ENCODE data around the gene RALGPS2. TPM values are rescaled to one million over a fixed set of nuclear protein-coding genes. Genes with fewer than 3 reads are reported as not detected.

RALGPS2 gene
- total RNA-seq, 2 experiments from 2014 or later, result 4.8 to 5.5 TPM

DNA sequence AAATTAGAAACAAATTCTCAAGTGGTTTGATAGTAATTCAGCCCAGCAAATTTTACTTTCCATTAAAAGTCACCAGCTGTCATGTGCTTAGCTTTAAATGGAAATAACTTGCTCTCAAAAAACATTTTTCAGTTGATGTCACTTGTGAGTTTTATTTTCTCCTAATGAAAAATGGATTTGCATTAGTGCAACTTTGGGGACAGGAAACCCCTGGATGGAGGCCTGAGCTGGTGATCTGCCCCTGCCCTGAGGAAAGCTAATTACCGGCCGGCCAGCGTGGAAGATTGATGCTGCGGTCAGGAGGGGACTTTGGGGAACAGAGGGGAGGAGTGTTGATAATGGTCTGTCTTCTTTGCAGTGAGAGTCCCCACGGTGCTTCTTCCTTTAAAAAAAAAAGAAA lies 212.7 kb downstream of the RALGPS2 start:
- Mint-ChIP-seq H3K4me1 (peaks cover under 1% of the 10 kb centered on the region), H3K27me3 (peaks cover 6% of the 10 kb centered on the region), H3K9me3 (ENCODE audit: low read depth) (no peaks in the 10 kb centered on the region), H3K36me3 (ENCODE audit: low read depth) (no peaks in the 10 kb centered on the region), H3K4me3 (no peak overlapping the region), H3K27ac (no peak overlapping the region)
- DNase-seq, result no peak
- intact Hi-C loops (cut with DNase I, micrococcal nuclease), result no loop called here
- ChIA-PET POLR2A (interaction anchor here (0.6 kb wide), 1 partner anchor 794 kb away, joined by 4 read pairs; no protein-coding TSS in a partner anchor), CTCF (no interaction called here)
- ATAC-seq, result no peak

DNA sequence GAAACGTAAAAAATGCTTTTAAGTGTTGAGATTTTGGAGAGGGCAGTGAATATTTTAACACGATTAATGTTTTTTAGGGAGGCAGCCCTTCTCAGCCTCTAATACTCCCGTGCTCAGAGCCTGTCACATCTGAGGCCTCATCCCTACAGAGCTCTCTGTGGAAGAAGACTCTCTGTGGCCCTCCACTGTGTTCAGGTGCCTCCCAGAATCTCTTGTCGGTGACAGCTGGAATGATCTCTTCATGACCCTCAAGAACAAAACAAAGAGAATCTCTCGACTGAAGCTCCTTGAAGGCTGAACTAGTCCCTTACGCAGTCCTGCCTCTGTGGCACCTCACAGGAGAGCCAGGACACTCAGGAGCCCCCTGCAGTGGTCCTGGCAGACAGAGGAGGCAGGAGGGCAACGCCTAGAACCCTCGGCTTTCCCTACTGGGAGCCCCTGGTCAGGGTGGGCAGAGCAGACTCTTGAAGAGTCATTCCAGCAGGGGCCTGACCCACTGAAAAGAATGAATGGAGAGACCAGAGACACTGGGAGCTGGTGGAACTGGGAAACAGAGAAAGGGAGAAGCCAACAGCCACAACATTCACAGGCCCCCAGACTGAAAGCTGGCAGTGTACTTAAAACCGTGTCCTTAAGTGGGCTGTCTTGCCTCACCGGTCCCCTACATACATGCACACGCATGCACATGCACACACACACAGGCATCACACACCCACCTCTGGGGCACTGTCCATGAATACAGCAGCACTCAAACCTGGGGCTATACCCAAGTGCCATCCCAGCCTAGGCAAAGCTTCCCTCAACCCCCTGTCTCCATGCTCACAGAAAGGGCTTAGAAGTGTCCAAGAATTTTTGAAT lies 213.3 kb downstream of the RALGPS2 start:
- no peak overlapping the region for H3K4me3 Mint-ChIP-seq
- H3K36me3 Mint-ChIP-seq (ENCODE audit: low read depth), result no peaks in the 10 kb centered on the region
- DNase-seq, result no peak
- intact Hi-C loops (cut with DNase I, micrococcal nuclease), result no loop called here
- peaks cover 5% of the 10 kb centered on the region for H3K4me1 Mint-ChIP-seq
- peak overlapping the region; percentile 9 for H3K27ac Mint-ChIP-seq
- ATAC-seq, result no peak
- H3K27me3 Mint-ChIP-seq, result peaks cover 6% of the 10 kb centered on the region
- no peaks in the 10 kb centered on the region for H3K9me3 Mint-ChIP-seq (ENCODE audit: low read depth)
- CTCF ChIA-PET, result no interaction called here
- POLR2A ChIA-PET, result no interaction called here

DNA sequence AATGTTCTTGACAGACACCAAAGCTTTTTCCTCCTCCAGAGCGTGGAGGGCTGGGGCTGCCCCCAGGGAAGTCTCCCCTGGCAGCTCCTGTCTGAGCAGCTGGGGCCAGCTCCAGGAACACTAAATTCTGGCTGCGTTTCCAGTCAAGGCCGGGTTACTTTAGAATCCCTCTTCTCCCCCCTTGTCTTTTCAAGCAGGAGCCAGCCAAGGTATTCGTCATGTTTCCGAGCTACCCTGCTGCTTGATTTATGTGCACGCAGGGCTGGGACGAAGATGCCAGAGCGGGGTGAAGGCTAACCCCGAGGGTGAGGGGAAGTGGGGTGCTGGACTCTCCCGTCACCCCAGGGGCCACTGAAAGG lies 213.9 kb downstream of the RALGPS2 start:
- Mint-ChIP-seq H3K27ac (no peak overlapping the region), H3K36me3 (ENCODE audit: low read depth) (no peaks in the 10 kb centered on the region), H3K9me3 (ENCODE audit: low read depth) (no peaks in the 10 kb centered on the region), H3K27me3 (peaks cover 6% of the 10 kb centered on the region), H3K4me3 (no peak overlapping the region), H3K4me1 (peaks cover 5% of the 10 kb centered on the region)
- intact Hi-C loops (cut with DNase I, micrococcal nuclease), result no loop called here
- DNase-seq (no peak), ATAC-seq (no peak)
- ChIA-PET POLR2A (no interaction called here), CTCF (no interaction called here)

DNA sequence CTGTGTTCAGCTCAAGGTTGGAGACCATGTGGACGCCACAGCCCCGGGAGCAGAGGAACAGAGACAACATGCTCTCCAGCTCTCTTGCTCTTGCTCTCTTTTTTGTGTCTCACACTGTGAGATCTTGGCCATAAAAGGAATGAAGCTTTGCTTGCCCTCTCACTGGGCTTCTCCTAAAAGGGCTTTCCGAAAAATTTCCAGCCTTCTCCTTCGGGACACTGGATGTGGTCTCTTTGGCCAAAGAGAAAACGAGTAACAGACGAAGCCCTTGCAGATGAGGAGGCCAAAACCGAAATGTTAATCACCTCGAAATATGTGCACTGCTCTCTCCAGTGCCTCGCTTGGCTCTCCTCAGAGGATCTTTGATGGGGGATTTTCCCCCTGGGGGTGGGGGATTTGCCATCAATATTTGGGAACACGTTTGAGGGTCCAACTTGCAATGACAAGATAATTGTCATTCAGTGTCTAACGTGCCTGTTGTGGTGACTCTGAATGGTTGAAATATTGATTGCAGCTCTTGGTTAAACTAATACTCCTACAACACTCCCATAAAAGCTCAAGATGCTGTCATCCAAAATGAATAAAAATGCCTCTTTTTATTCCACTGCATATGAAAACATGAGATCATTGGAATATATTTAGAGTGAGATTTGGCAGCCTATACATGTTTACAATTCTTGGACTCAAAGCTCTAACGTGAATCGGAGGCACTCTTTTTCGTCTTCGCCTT lies 214.5 kb downstream of the RALGPS2 start:
- DNase-seq (no peak), ATAC-seq (no peak)
- ChIA-PET POLR2A (no interaction called here), CTCF (no interaction called here)
- H3K27ac Mint-ChIP-seq, result no peak overlapping the region
- no peaks in the 10 kb centered on the region for H3K9me3 Mint-ChIP-seq (ENCODE audit: low read depth)
- H3K4me3 Mint-ChIP-seq, result no peak overlapping the region
- peaks cover 5% of the 10 kb centered on the region for H3K4me1 Mint-ChIP-seq
- H3K27me3 Mint-ChIP-seq, result peaks cover 6% of the 10 kb centered on the region
- intact Hi-C loops (cut with DNase I, micrococcal nuclease), result no loop called here
- H3K36me3 Mint-ChIP-seq (ENCODE audit: low read depth), result no peaks in the 10 kb centered on the region

DNA sequence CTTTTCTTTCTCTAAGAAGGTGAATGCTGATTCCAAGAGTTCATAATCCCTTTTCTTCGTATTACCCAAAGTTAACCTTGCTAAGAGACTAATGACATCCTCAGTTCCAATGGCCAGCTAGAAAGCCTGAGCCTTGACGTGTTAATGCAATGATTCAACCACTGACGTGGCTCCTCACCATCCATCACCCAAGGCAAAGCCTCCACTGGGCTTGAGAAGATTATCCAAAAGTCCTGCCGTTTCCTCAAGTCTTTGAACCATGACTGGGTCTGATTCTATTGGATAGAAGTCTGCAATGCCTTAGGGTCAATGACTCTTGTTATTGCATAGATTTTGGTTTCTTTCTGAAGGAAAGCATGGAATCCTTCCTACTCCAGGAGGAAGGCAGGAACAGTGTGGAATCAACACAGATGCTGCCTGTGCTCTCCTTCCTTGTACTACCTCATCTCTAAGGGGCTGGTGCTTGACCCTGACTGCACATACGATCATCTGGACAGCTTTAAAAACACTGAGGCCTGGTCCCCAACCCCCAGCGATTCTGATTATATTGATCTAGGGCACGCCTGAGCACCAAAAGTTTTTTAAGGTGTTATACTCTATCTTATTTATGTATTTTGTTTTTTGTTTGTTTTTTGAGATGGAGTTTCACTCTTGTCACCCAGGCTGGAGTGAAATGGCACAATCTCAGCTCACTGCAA lies 215.2 kb downstream of the RALGPS2 start:
- Mint-ChIP-seq H3K27me3 (peaks cover 6% of the 10 kb centered on the region), H3K9me3 (ENCODE audit: low read depth) (no peaks in the 10 kb centered on the region), H3K36me3 (ENCODE audit: low read depth) (no peaks in the 10 kb centered on the region), H3K4me3 (no peak overlapping the region), H3K27ac (no peak overlapping the region), H3K4me1 (peaks cover 5% of the 10 kb centered on the region)
- ChIA-PET POLR2A (no interaction called here), CTCF (interaction anchor here (0.6 kb wide), 1 partner anchor 20 kb away, joined by 3 read pairs; no protein-coding TSS in a partner anchor)
- DNase-seq (no peak), ATAC-seq (no peak)
- intact Hi-C loops (cut with DNase I, micrococcal nuclease), result no loop called here

DNA sequence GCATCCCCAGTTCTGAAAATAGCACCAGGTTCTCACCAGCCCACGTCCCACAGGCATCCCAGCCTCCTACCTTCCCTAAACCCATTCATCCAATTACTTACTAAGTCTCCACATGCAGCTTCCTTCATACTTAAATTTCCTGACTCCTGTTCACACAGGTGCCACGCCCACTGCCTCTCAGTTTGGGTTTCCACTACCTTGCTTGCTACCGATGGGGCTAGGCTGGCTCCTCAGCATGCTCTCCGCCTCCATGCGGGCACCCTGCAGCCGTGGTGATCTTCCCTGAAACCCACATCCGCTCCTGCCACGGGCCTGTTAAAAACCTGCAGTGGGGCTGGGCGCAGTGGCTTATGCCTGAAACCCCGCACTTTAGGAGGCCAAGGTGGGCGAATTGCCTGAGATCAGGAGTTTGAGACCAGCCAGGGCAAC lies 216.2 kb downstream of the RALGPS2 start:
- Mint-ChIP-seq H3K4me1 (peaks cover 5% of the 10 kb centered on the region), H3K27me3 (peaks cover 6% of the 10 kb centered on the region), H3K4me3 (no peak overlapping the region), H3K9me3 (ENCODE audit: low read depth) (no peaks in the 10 kb centered on the region), H3K27ac (no peak overlapping the region), H3K36me3 (ENCODE audit: low read depth) (no peaks in the 10 kb centered on the region)
- ChIA-PET POLR2A (no interaction called here), CTCF (no interaction called here)
- intact Hi-C loops (cut with DNase I, micrococcal nuclease), result no loop called here
- no peak for DNase-seq
- no peak for ATAC-seq

GRCh38 chr1:178941849-178942248 lies 216.8 kb downstream of the RALGPS2 start:
- Mint-ChIP-seq H3K36me3 (ENCODE audit: low read depth) (no peaks in the 10 kb centered on the region), H3K27me3 (peaks cover 7% of the 10 kb centered on the region), H3K9me3 (ENCODE audit: low read depth) (no peaks in the 10 kb centered on the region), H3K4me1 (peaks cover 5% of the 10 kb centered on the region), H3K27ac (no peak overlapping the region), H3K4me3 (no peak overlapping the region)
- DNase-seq (no peak), ATAC-seq (no peak)
- POLR2A ChIA-PET, result no interaction called here
- intact Hi-C loops (cut with DNase I, micrococcal nuclease), result no loop called here
- CTCF ChIA-PET, result interaction anchor here (0.7 to 0.9 kb wide), 2 partner anchors 9 to 185 kb away, joined by 3 to 4 read pairs; no protein-coding TSS in a partner anchor

DNA sequence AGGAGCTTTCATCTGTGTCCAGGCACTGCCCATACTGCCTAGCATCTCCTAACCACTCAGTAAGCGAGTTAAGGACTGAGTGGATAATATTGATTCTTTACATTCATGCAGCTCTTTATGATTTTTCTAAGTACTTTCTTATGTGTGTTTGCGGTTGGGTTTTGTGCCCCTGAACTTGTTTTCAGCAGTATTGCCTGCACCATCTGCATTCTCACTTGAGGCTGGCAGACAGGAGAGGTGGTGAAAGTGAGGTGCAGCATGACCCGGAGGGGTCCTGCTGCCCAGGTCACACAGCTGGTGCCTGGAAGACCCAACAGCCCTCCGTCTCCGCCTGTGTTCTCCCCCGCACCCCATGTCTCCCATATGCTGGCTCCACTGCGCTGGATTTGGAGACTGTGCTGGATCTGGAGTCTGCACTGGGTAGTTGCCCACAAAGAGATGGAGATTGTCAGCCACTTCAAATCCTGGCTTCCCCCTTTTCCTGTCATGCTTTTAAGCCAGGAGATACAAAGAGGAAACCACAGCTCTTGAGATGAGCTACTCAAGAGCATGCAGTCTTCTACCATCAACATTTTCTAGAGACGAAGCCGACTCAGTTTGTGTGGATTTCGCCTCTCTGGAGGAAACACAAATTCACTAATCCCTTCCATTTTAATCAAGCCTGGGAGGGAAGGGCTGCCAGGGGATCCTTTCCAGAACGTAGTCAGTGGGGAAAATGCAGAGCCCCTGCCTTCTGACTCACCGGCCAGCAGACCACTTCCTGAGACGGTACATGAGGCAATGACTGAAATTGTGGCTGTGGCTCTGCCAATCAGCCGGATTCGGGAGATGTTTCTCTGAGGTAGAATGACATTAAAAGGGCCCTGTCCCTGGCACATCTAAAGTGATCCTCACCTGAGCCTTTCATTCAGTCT lies 217.5 kb downstream of the RALGPS2 start:
- Mint-ChIP-seq H3K4me3 (no peak overlapping the region), H3K27ac (no peak overlapping the region), H3K36me3 (ENCODE audit: low read depth) (no peaks in the 10 kb centered on the region), H3K9me3 (ENCODE audit: low read depth) (no peaks in the 10 kb centered on the region), H3K27me3 (peaks cover 8% of the 10 kb centered on the region), H3K4me1 (peaks cover 5% of the 10 kb centered on the region)
- intact Hi-C loops (cut with DNase I, micrococcal nuclease), result no loop called here
- peak; percentile 32 for DNase-seq
- CTCF ChIA-PET, result interaction anchor here (0.7 to 0.9 kb wide), 2 partner anchors 10 to 184 kb away, joined by 3 to 4 read pairs; no protein-coding TSS in a partner anchor
- ATAC-seq, result peak; percentile 57
- POLR2A ChIA-PET, result no interaction called here

DNA sequence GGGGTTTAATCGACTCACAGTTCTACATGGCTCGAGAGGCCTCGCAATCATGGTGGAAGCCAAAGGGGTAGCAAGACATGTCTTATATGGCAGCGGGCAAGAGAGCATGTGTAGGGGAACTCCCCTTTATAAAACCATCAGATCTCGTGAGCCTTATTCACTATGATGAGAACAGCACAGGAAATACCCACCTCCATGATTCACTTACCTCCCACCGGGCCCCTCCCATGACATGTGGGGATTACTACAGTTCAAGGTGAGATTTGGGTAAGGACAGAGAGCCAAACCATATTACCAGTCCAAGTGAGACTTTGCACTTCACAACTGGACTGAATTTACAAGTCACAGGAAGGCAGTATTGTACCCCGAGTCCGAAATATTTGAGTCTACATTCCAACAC lies 219.7 kb downstream of the RALGPS2 start:
- Mint-ChIP-seq H3K4me1 (peaks cover 5% of the 10 kb centered on the region), H3K4me3 (no peak overlapping the region), H3K9me3 (ENCODE audit: low read depth) (no peaks in the 10 kb centered on the region), H3K36me3 (ENCODE audit: low read depth) (no peaks in the 10 kb centered on the region), H3K27ac (no peak overlapping the region), H3K27me3 (peaks cover 8% of the 10 kb centered on the region)
- peak; percentile 53 for ATAC-seq
- DNase-seq, result peak; percentile 18
- CTCF ChIA-PET, result no interaction called here
- POLR2A ChIA-PET, result interaction anchor here (0.6 kb wide), 1 partner anchor 488 kb away, joined by 6 read pairs; no protein-coding TSS in a partner anchor
- intact Hi-C loops (cut with DNase I, micrococcal nuclease), result no loop called here

- Mint-ChIP-seq H3K4me3 (no peak overlapping the region), H3K4me1 (peaks cover 5% of the 10 kb centered on the region), H3K27ac (no peak overlapping the region), H3K9me3 (ENCODE audit: low read depth) (no peaks in the 10 kb centered on the region), H3K27me3 (peaks cover 8% of the 10 kb centered on the region), H3K36me3 (ENCODE audit: low read depth) (no peaks in the 10 kb centered on the region)
- no peak for DNase-seq
- intact Hi-C loops (cut with DNase I, micrococcal nuclease), result no loop called here
- ChIA-PET POLR2A (no interaction called here), CTCF (no interaction called here)
- ATAC-seq, result no peak
Measured at GRCh38 chr1:178945763-178946266, 220.8 kb downstream of the RALGPS2 start.

DNA sequence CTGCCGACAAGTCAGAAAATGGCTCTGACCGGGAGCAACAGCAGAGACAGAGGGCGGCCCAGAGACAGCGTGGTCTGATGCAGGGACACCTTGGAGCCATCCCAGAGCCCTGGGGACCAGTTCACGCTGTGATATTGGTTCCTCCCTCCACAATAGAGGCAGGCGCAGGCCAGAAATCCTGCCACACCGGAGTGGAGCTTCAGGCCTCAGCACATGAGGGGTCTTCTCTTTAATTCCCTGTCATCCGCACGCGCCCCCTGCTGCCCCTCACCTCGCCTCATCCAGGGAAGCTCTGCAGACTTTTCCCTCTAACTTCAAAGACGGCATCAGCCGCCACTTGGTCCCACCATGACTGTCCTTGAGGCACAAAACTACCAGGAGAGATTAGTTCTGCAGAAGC lies 221.4 kb downstream of the RALGPS2 start:
- ATAC-seq (no peak), DNase-seq (no peak)
- Mint-ChIP-seq H3K27me3 (peaks cover 5% of the 10 kb centered on the region), H3K9me3 (ENCODE audit: low read depth) (no peaks in the 10 kb centered on the region), H3K4me1 (peaks cover 5% of the 10 kb centered on the region), H3K27ac (no peak overlapping the region), H3K36me3 (ENCODE audit: low read depth) (no peaks in the 10 kb centered on the region), H3K4me3 (no peak overlapping the region)
- intact Hi-C loops (cut with DNase I, micrococcal nuclease), result no loop called here
- ChIA-PET CTCF (no interaction called here), POLR2A (no interaction called here)

All from activated CD4-positive, alpha-beta T cell treated with anti-CD3 and anti-CD28 coated beads for 36 hours (primary cell).